ENCODE measurements around the gene GEN1.
A peak's percentile ranks its signal among the peaks of the same experiment; 100 is the strongest.

GEN1 gene, protein sequence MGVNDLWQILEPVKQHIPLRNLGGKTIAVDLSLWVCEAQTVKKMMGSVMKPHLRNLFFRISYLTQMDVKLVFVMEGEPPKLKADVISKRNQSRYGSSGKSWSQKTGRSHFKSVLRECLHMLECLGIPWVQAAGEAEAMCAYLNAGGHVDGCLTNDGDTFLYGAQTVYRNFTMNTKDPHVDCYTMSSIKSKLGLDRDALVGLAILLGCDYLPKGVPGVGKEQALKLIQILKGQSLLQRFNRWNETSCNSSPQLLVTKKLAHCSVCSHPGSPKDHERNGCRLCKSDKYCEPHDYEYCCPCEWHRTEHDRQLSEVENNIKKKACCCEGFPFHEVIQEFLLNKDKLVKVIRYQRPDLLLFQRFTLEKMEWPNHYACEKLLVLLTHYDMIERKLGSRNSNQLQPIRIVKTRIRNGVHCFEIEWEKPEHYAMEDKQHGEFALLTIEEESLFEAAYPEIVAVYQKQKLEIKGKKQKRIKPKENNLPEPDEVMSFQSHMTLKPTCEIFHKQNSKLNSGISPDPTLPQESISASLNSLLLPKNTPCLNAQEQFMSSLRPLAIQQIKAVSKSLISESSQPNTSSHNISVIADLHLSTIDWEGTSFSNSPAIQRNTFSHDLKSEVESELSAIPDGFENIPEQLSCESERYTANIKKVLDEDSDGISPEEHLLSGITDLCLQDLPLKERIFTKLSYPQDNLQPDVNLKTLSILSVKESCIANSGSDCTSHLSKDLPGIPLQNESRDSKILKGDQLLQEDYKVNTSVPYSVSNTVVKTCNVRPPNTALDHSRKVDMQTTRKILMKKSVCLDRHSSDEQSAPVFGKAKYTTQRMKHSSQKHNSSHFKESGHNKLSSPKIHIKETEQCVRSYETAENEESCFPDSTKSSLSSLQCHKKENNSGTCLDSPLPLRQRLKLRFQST

DNA sequence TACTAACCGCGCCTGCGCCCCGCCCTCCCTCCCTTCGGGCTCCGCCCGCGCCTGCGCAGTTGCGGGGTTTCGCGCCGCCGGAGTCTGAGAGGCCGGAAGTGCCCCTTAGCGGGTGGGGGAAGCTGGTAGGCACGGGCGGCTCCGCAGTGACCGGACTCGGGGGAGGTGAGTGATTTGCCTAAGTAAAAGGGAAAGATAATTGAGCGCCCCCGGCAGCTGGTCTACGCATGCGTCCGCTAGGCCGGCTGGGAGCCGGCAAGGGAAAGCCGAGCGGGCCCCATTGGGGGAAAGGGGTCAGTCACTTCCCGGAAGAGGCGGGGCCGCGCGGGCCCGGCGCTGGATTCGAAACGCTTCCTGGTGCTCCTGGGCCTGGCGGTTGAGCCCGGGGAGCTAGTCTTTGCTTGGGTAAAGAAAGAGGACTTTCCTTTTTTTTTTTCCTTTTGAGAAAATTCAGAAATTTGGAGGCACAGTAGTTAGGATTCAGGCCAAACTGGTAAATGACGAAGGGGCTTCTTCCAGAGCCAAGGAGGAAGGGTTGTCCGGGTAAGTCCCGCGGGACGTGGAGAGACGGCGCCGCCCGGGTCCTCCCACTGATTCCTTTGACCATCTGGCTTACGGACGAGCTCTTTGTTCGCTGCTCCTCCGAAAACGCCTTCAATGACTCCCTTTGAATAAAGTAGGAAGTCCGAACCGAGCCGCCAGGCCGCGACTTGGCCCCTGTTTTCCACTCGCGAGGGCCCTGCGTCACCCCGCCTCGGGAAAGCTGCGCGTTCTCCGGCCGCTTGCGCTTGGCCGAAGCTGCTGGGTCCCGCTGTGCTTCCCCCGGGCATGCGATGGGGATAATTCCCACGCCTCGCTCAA is at the start of gene GEN1, which contains the start of gene SMC6:
Gene GEN1, plus strand, starts transcription at position 336 of the 861 bp plus-strand sequence. CDS start 5,806 bp downstream, outside the sequence.
Gene SMC6, minus strand, starts transcription at position 8 of the 861 bp plus-strand sequence. CDS start 7,864 bp downstream, outside the sequence.
- ATAC-seq, result peak; percentile 86 to 90

GRCh38 chr2:17706845-17707244 is 47.1 kb upstream of the GEN1 start:
- no peak for ATAC-seq

- no peak for ATAC-seq
Measured at GRCh38 chr2:17708501-17708900, 45.4 kb upstream of the GEN1 start.

DNA sequence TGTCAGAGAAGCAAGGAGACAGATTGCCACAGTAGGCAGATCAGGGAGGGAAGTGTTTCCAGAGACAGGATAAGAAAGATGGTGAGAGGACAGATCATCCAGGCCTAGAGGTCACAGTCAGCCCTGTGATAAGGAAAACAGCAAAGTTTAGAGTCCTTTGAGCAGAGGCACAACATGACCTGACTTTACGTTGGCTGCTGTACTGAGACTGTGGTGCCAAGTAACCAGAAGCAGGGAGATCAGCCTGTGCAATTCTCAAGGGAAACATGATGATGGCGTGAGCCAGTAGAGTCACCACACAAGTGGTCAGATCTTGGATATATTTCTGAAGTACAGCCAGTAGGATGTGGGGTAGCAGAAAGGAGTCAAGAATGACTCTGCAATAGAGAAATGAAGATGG is 44.0 kb upstream of the GEN1 start:
- no peak for ATAC-seq

DNA sequence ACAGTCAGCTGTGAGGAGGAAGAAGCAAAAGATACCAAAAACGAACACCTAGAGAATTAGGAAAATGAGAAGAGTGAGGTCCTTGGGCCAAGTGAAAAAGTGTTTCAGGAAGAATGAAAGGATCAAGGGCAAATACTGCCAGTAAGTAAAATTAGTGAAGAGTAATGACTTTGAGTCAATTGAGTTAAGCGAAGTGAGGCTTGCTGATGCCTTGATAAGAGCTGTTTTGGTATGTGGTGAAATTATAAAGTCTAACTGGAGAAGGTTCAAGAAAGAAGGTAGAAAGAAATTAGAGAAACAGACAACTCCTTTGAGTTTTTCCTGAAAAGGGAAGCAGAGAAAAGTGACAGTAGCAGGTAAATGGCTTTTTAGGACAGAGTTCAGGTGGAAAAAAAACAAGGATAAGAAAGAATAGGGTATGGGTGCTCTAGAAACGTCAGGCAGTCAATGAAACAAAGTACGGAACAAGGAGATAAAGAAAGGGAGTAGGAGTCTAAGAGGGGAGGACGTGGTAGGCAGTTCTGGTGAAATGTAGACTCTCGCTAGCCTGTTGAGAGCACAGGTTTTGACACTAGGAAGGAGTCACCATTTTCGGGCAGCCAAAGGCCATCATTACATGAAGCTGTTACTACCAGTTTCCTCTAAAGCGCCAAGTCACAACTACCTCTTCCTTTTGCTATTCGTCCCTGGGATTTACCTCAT is 43.2 kb upstream of the GEN1 start:
- ATAC-seq, result no peak

DNA sequence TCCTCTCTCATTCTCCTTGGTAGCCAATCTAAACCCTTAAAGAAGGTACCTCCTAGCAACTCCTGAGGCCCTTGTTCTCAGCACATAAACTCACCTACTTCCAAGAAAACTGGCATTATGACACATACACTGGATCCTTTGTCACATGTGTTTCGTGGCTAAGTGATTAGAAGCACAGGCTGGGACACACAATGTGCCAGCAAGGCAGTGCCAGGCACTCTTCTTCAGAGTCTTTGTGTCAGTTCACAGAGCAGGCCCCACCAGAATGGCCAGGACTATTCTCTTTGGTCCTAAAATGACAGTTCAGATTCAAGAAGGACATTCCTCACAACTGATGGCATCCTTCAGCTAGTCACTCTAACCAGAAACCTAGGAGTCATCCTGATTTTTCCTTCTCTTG is 40.6 kb upstream of the GEN1 start:
- no peak for ATAC-seq

DNA sequence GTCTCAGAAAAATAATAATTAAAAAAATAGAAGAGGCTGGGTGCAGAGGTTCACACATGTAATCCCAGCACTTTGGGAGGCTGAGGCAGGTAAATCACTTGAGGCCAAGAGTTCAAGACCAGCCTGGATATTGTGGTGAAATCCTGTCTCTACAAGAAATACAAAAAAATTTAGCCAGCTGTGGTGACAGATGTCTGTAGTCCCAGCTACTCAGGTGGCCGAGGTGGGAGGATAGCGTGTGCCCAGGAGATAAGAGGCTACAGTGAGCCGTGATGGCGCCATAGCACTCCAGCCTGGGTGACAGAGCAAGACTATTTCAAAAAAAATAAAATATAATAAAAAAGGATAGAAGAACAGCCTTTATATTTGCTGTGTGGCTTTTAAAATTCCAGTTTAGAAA is 36.3 kb upstream of the GEN1 start:
- no peak for ATAC-seq

- ATAC-seq, result no peak
Measured at GRCh38 chr2:17718689-17719088, 35.2 kb upstream of the GEN1 start.

GRCh38 chr2:17719562-17720371 is 34.2 kb upstream of the GEN1 start:
- ATAC-seq, result no peak

DNA sequence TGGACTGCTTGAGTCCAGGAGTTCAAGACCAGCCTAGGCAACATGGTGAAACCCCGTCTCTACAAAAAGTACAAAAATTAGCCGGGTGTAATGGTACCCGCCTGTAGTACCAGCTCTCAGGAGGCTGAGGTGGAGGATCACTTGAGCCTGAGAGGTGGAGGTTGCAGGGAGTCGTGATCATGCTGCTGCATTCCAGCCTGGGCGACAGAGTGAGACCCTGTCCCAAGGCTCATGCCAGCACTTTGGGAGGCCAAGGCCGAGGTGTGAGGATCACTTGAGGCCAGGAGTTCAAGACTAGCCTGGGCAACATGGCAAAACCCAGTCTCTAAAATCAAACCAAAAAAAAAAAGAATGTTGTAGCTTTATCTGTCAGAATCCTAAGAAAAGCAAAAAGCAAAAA is 25.7 kb upstream of the GEN1 start:
- no peak for ATAC-seq

- no peak for ATAC-seq
Measured at GRCh38 chr2:17729880-17730279, 24.1 kb upstream of the GEN1 start.

GRCh38 chr2:17733599-17733998 is 20.3 kb upstream of the GEN1 start:
- no peak for ATAC-seq

- ATAC-seq, result no peak
Measured at GRCh38 chr2:17735864-17736263, 18.1 kb upstream of the GEN1 start.

GRCh38 chr2:17736989-17737388 is 16.9 kb upstream of the GEN1 start:
- no peak for ATAC-seq

GRCh38 chr2:17740203-17740602 is 13.7 kb upstream of the GEN1 start:
- no peak for ATAC-seq

DNA sequence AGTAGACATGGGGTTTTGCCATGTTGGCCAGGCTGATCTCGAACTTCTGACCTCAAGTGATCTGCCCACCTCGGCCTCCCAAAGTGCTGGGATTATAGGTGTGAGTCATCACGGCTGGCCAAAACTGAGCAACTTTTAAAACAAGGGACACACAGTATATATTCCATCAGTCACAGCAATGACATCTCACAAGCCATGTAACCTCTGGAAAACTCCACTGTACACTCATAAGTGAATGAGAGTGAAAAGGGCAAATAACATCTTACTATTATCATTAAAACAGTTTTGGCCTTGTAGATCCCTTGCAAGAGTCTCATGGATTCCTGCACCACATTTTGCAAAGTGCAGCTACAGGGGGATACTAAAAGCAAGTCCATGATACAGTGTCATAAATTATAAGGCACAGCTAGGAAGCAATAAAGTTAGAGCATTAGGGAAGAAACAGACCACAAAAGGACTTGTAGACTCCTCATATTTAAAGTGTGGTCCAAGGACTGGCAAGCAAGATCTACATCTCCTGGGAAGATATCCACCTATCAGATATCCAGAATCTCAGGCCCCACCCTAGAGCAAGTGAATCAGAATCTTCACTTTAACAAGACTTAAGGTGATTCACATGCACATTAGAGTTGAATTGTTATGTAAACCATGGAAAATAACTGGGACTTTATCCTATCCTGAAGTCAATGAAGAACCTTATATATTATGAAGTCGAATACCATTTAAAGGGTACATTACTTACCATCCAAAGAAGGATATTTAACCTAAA is 6.1 kb upstream of the GEN1 start:
- ATAC-seq, result no peak

- ATAC-seq, result no peak
Measured at GRCh38 chr2:17748745-17749144, 5.2 kb upstream of the GEN1 start.

- ATAC-seq, result no peak
Measured at GRCh38 chr2:17749753-17750438, 4.0 kb upstream of the GEN1 start.

DNA sequence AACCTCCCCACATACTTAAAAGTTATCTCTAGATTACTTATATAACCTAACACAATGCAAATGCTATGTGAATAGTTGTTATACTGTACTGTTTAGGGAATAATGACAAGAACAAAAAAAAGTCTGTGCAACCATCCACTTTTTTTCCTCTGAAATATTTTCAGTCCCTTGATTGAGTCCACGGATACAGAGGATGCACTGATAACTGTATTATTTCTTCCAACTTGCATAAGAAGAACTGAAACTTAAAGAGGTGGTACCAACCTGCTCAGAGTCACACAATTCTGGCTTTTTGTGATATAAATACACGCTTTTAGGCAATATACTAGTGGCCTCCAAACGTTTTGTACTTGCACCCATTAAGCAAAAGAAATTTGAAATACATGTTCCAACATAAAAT is 1.7 kb upstream of the GEN1 start:
- no peak for ATAC-seq
